Liver (tissue), 9 donors: ENCODE data around the gene RBMS3. TPM values are rescaled to one million over a fixed set of nuclear protein-coding genes. Genes with fewer than 3 reads are reported as not detected.

Source experiments
- DNase-seq: peaks from one replicate; pipeline ENCODE4 v3.0.0-alpha.2; 2017; ENCODE audit warnings: low spot score
- H3K27ac ChIP-seq, 2 donors: one replicate each; pipeline ENCODE4 v1.7.0; 2013; ENCODE audit warnings: inconsistent platforms in 2 of 2, low read length in 2 of 2, control low read depth in 1 of 2, low read depth in 1 of 2, mild to moderate bottlenecking in 1 of 2
- H3K27me3 ChIP-seq, 4 donors: one replicate each; pipeline versions ENCODE4 v1.6.1 to v1.7.0; 2013; ENCODE audit warnings: low read length in 3 of 4, inconsistent platforms in 1 of 4, mild to moderate bottlenecking in 1 of 4, moderate library complexity in 1 of 4; ENCODE audit not compliant: control insufficient read depth in 4 of 4, insufficient read depth in 4 of 4
- H3K36me3 ChIP-seq, 4 donors: one replicate each; pipeline versions ENCODE4 v1.6.1 to v1.7.0; 2013; ENCODE audit warnings: low read length in 3 of 4, mild to moderate bottlenecking in 3 of 4, low read depth in 1 of 4, moderate library complexity in 1 of 4; ENCODE audit not compliant: control insufficient read depth in 4 of 4, insufficient read depth in 3 of 4
- H3K4me1 ChIP-seq, 4 donors: one replicate each; pipeline versions ENCODE4 v1.6.1 to v1.7.0; 2013; ENCODE audit warnings: low read length in 3 of 4, mild to moderate bottlenecking in 3 of 4, moderate library complexity in 1 of 4; ENCODE audit not compliant: control insufficient read depth in 4 of 4, insufficient read depth in 4 of 4
- H3K4me3 ChIP-seq, 3 donors: one replicate each; pipeline versions ENCODE4 v1.6.1 to v1.7.0; 2013; ENCODE audit warnings: low read length in 3 of 3, control low read depth in 1 of 3, low read depth in 1 of 3, mild to moderate bottlenecking in 1 of 3
- H3K9ac ChIP-seq, 2 donors: one replicate each; pipeline ENCODE4 v1.7.0; 2013; ENCODE audit warnings: low read length in 2 of 2, mild to moderate bottlenecking in 2 of 2, moderate library complexity in 2 of 2, control low read depth in 1 of 2, low read depth in 1 of 2
- H3K9me3 ChIP-seq, 4 donors: one replicate each; pipeline versions ENCODE4 v1.6.1 to v1.7.0; 2013; ENCODE audit warnings: low read length in 3 of 4; ENCODE audit not compliant: control insufficient read depth in 4 of 4
- CTCF ChIP-seq: fragments of 150-350 bp; IDR thresholded peaks from 2 replicates; pipeline ENCODE4 v1.5.1; 2017; ENCODE audit warnings: improper control_type of control experiment, low read depth, low read length; ENCODE audit not compliant: missing input control
- EGR1 ChIP-seq, 2 donors: IDR thresholded peaks; 2 replicates each; pipeline ENCODE4 v1.6.1; 2016 to 2018; ENCODE audit warnings: antibody characterized with exemption in 2 of 2, low read depth in 2 of 2
- FOXA1 ChIP-seq: IDR thresholded peaks from 2 replicates; pipeline ENCODE4 v1.6.1; 2016; ENCODE audit warnings: antibody characterized with exemption
- FOXA2 ChIP-seq: IDR thresholded peaks from 2 replicates; pipeline ENCODE4 v1.6.1; 2016; ENCODE audit warnings: antibody characterized with exemption
- GABPA ChIP-seq, 2 donors: IDR thresholded peaks in 1 of 2; conservative IDR thresholded peaks in 1 of 2; 2 replicates each; pipeline ENCODE4 v1.6.1; 2016; ENCODE audit warnings: antibody characterized with exemption in 2 of 2, mild to moderate bottlenecking in 1 of 2, moderate library complexity in 1 of 2
- HNF4A ChIP-seq, 2 donors: conservative IDR thresholded peaks; 2 replicates each; pipeline ENCODE4 v1.6.1; 2016; ENCODE audit warnings: antibody characterized with exemption in 2 of 2, mild to moderate bottlenecking in 2 of 2
- HNF4G ChIP-seq: IDR thresholded peaks from 2 replicates; pipeline ENCODE4 v1.6.1; 2016; ENCODE audit warnings: antibody characterized with exemption
- JUND ChIP-seq, 2 donors: IDR thresholded peaks; 2 replicates each; pipeline ENCODE4 v1.6.1; 2016; ENCODE audit warnings: antibody characterized with exemption in 2 of 2
- MAX ChIP-seq: IDR thresholded peaks from 2 replicates; pipeline ENCODE4 v1.6.1; 2016; ENCODE audit warnings: antibody characterized with exemption
- NR2F2 ChIP-seq: IDR thresholded peaks from 2 replicates; pipeline ENCODE4 v1.6.1; 2016; ENCODE audit warnings: antibody characterized with exemption
- RAD21 ChIP-seq, 2 donors: IDR thresholded peaks; 2 replicates each; pipeline ENCODE4 v1.6.1; 2016; ENCODE audit warnings: antibody characterized with exemption in 2 of 2, mild to moderate bottlenecking in 2 of 2
- SP1 ChIP-seq: IDR thresholded peaks from 2 replicates; pipeline ENCODE4 v1.6.1; 2018; ENCODE audit warnings: antibody characterized with exemption, mild to moderate bottlenecking
- TAF1 ChIP-seq: conservative IDR thresholded peaks from 2 replicates; pipeline ENCODE4 v1.6.1; 2016; ENCODE audit warnings: antibody characterized with exemption, mild to moderate bottlenecking
- YY1 ChIP-seq: IDR thresholded peaks from 2 replicates; pipeline ENCODE4 v1.6.1; 2016; ENCODE audit warnings: antibody characterized with exemption, mild to moderate bottlenecking
- ZBTB33 ChIP-seq: IDR thresholded peaks from 2 replicates; pipeline ENCODE4 v1.6.1; 2016; ENCODE audit warnings: antibody characterized with exemption
- WGBS: extraction: QIAGEN DNeasy Blood & Tissue Kit; methylation state at CpG from one replicate; pipeline ENCODE4 v1.1.7; 2013; 5-methylcytosine and 5-hydroxymethylcytosine counted together
- polyA plus RNA-seq, 2 donors: library from polyadenylated mRNA; stranded (reverse) in 1 of 2; unstranded in 1 of 2; fragments of 200-250 nt in 1 of 2; fragments of >200 nt in 1 of 2; fragmentation: Nextera tagmentation in 1 of 2; extraction: Ambion mirVana in 1 of 2; gene quantifications; one replicate each; pipeline versions ENCODE4 v1.2.1 to v1.2.3, GENCODE V29; 2013 to 2015
- total RNA-seq, 2 donors: library from RNA; depleted of rRNA; stranded (reverse); fragments of >200 nt; gene quantifications; one replicate each; pipeline ENCODE4 v1.2.3, GENCODE V29; 2014
- TF ChIP-seq, protein P1 (sequence below): IDR thresholded peaks from 2 replicates; pipeline ENCODE4 v1.6.1; 2016; ENCODE audit warnings: antibody characterized with exemption
- TF ChIP-seq, protein P2 (sequence below): IDR thresholded peaks from 2 replicates; pipeline ENCODE4 v1.6.1; 2016; ENCODE audit warnings: antibody characterized with exemption, mild to moderate bottlenecking
- donor health status: healthy.
- donor health status: healthy.
- donor health status: healthy.
- donor health status: healthy.
- donor health status: healthy.

RBMS3 gene
- total and polyA plus RNA-seq, 4 donors, result 1.2 to 14.9 (median 9.3) TPM

GRCh38 chr3:29241855-29242254 lies 39.0 kb upstream of the RBMS3 start:
- Histone ChIP-seq H3K4me3 (no peak overlapping the region), H3K36me3 (no peaks in the 10 kb centered on the region), H3K9ac (no peak overlapping the region), H3K9me3 (no peaks in the 10 kb centered on the region), H3K27me3 (no peaks in the 10 kb centered on the region), H3K4me1 (no peaks in the 10 kb centered on the region), H3K27ac (no peak overlapping the region)
- TF ChIP-seq FOXA1 (no peak), RAD21 (IDR thresholded peaks at IDR 0.05) (no peak), FOXA2 (no peak), EGR1 (IDR thresholded peaks at IDR 0.05; ENCODE audit: low read depth in 2 of 2) (no peak), MAX (no peak), TAF1 (no peak), HNF4G (no peak), SP1 (no peak), NR2F2 (no peak), YY1 (no peak), JUND (IDR thresholded peaks at IDR 0.05) (no peak), GABPA (IDR thresholded peaks at IDR 0.05 in 1 of 2, conservative IDR thresholded peaks at IDR 0.05 in 1 of 2) (no peak), CTCF (no peak), ZBTB33 (no peak), HNF4A (conservative IDR thresholded peaks at IDR 0.05) (no peak)
- TF ChIP-seq, protein P1, sequence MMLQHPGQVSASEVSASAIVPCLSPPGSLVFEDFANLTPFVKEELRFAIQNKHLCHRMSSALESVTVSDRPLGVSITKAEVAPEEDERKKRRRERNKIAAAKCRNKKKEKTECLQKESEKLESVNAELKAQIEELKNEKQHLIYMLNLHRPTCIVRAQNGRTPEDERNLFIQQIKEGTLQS, result no peak
- DNase-seq, result no peak

DNA sequence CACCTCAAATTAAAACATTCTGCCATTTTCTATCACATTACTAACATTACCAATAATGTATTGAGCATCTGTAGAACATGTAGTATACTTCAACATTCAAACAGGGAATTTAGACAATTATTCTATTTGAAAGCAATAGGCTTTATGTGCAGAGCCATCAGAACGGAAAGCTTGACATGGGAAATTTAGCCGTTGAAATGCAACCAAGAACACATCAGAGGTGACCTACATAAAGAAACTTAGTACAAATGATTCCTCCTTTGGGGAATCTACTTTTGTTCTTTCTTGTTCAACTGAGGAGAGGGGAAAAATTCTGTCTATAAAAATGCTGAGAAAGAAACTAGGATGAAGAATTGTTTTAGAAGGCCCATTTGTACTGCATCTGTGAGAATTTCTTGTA lies 38.6 kb upstream of the RBMS3 start:
- 86% methylated on average over 2 of the region's 2 CpGs for WGBS
- TF ChIP-seq TAF1 (no peak), ZBTB33 (no peak), HNF4G (no peak)
- TF ChIP-seq, protein P2, sequence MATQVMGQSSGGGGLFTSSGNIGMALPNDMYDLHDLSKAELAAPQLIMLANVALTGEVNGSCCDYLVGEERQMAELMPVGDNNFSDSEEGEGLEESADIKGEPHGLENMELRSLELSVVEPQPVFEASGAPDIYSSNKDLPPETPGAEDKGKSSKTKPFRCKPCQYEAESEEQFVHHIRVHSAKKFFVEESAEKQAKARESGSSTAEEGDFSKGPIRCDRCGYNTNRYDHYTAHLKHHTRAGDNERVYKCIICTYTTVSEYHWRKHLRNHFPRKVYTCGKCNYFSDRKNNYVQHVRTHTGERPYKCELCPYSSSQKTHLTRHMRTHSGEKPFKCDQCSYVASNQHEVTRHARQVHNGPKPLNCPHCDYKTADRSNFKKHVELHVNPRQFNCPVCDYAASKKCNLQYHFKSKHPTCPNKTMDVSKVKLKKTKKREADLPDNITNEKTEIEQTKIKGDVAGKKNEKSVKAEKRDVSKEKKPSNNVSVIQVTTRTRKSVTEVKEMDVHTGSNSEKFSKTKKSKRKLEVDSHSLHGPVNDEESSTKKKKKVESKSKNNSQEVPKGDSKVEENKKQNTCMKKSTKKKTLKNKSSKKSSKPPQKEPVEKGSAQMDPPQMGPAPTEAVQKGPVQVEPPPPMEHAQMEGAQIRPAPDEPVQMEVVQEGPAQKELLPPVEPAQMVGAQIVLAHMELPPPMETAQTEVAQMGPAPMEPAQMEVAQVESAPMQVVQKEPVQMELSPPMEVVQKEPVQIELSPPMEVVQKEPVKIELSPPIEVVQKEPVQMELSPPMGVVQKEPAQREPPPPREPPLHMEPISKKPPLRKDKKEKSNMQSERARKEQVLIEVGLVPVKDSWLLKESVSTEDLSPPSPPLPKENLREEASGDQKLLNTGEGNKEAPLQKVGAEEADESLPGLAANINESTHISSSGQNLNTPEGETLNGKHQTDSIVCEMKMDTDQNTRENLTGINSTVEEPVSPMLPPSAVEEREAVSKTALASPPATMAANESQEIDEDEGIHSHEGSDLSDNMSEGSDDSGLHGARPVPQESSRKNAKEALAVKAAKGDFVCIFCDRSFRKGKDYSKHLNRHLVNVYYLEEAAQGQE, result no peak
- no peak overlapping the region for H3K9ac ChIP-seq
- no peak overlapping the region for H3K4me3 ChIP-seq
- DNase-seq, result no peak
- H3K36me3 ChIP-seq, result no peaks in the 10 kb centered on the region
- no peaks in the 10 kb centered on the region for H3K4me1 ChIP-seq
- no peaks in the 10 kb centered on the region for H3K9me3 ChIP-seq
- no peak overlapping the region for H3K27ac ChIP-seq
- H3K27me3 ChIP-seq, result no peaks in the 10 kb centered on the region
